Heart left ventricle (tissue), 16 donors: ENCODE data around the gene FLYWCH2. TPM values are rescaled to one million over a fixed set of nuclear protein-coding genes. Genes with fewer than 3 reads are reported as not detected.

Source experiments
- ATAC-seq, 4 donors: fragments of 200-7000 bp; cut with Tn5 transposase; one replicate each; pipeline ENCODE4 v1.9.1; 2020 to 2022; ENCODE audit warnings: moderate library complexity in 4 of 4, mild to moderate bottlenecking in 3 of 4, moderate number of reproducible peaks in 1 of 4
- DNase-seq, 5 donors: peaks; one replicate each; pipeline ENCODE4 v3.0.0-alpha.2; 2020
- H3K27ac ChIP-seq, 12 donors: fragments of 200-600 bp; sonication (generic) in 4 of 12; one replicate each; pipeline versions ENCODE4 v1.5.0 to v1.8.0; 2016 to 2022; ENCODE audit warnings: mild to moderate bottlenecking in 2 of 12
- H3K27me3 ChIP-seq, 9 donors: fragments of 200-600 bp; sonication (generic) in 2 of 9; one replicate each; pipeline versions ENCODE4 v1.5.1 to v1.8.0; 2016 to 2022; ENCODE audit warnings: mild to moderate bottlenecking in 3 of 9
- H3K36me3 ChIP-seq, 9 donors: fragments of 200-600 bp; sonication (generic) in 2 of 9; one replicate each; pipeline versions ENCODE4 v1.5.0 to v1.8.0; 2018 to 2022; ENCODE audit warnings: mild to moderate bottlenecking in 2 of 9
- H3K4me1 ChIP-seq, 12 donors: fragments of 200-600 bp; sonication (generic) in 4 of 12; one replicate each; pipeline versions ENCODE4 v1.5.0 to v1.8.0; 2016 to 2022; ENCODE audit warnings: mild to moderate bottlenecking in 3 of 12
- H3K4me3 ChIP-seq, 12 donors: fragments of 200-600 bp; sonication (generic) in 4 of 12; one replicate each; pipeline versions ENCODE4 v1.5.0 to v1.8.0; 2017 to 2022; ENCODE audit warnings: mild to moderate bottlenecking in 9 of 12, moderate library complexity in 4 of 12
- H3K9me3 ChIP-seq, 12 donors: fragments of 200-600 bp; sonication (generic) in 4 of 12; one replicate each; pipeline versions ENCODE4 v1.5.0 to v1.8.0; 2016 to 2022; ENCODE audit warnings: mild to moderate bottlenecking in 1 of 12
- CTCF ChIP-seq, 12 donors: fragments of 200-600 bp; sonication (generic) in 4 of 12; IDR thresholded peaks; one replicate each; pipeline versions ENCODE4 v1.5.0 to v1.8.0; 2018 to 2022; ENCODE audit warnings: antibody characterized with exemption in 12 of 12, mild to moderate bottlenecking in 5 of 12
- POLR2A ChIP-seq, 2 donors: fragments of 450-650 bp; IDR thresholded peaks; one replicate each; pipeline ENCODE4 v1.6.1; 2017; ENCODE audit warnings: antibody characterized with exemption in 2 of 2, mild to moderate bottlenecking in 2 of 2, moderate library complexity in 2 of 2
- WGBS, 4 donors: extraction: QIAGEN DNeasy Blood & Tissue Kit in 2 of 4; methylation state at CpG; one replicate each; pipeline versions ENCODE4 v1.1.5 to v1.1.7; 2013 to 2018; 5-methylcytosine and 5-hydroxymethylcytosine counted together
- intact Hi-C, 10 donors: fragments of 100-400 bp; cut with DNase I; formaldehyde crosslinking; loops; one replicate each; pipeline versions ENCODE4 v1.11.1 to v1.14.2; 2022
- polyA plus RNA-seq, 2 donors: library from polyadenylated mRNA; stranded (reverse); fragments of 200-250 nt; gene quantifications; one replicate each; pipeline ENCODE4 v1.2.3, GENCODE V29; 2013
- total RNA-seq, 9 donors: library from RNA; depleted of rRNA in 2 of 9; stranded (reverse); fragments of >200 nt in 2 of 9; fragmentation: NEBNext Ultra II Directional in 3 of 9; extraction: Animal tissue kit (Norgen Biotek cat#: 25700) in 3 of 9; gene quantifications; one replicate each; pipeline versions ENCODE4 v1.1.0 to v1.2.4, GENCODE V29; 2016 to 2023
- donor health status: ischemic (EF 13 %, LVEDD 7.1; RV severe dilation, severe dysfunction).
- donor health status: healthy with polysubstance abuse.
- donor health status: DM: no; HTN: yes; CAD: no.
- donor health status: DM: no; HTN: no; CAD: no.
- donor health status: ischemic (EF 25% LVEDD 6.9; RV normal size, moderate dysfunction).
- donor health status: ischemic (EF 25% LVEDD 5.7; RV mildly dilated, moderate dysfunction).
- donor health status: healthy.
- donor health status: DM: yes; HTN: yes; CAD: no.
- donor health status: ischemic (EF 35%, LVEDD 5.7; RV mildly dilated, moderate dysfunction).
- donor health status: nonischemic (EF 11% LVEDD 7.7; RV severe dilation, severe dysfunction).
- donor health status: DM: yes; HTN: yes; CAD: no.
- donor health status: PGD.
- donor health status: ischemic (EF 29% LVEDD 5.4; RV normal size, mild dysfunction).
- donor health status: nonischemic (EF 23%, LVEDD 6.1; RV moderate dilation, normal function).

Gene FLYWCH2
- total and polyA plus RNA-seq, 11 donors: 20.1 to 64.1 (median 23.7) TPM

- ATAC-seq (no peak), DNase-seq (peak in 1 of 5 donors; percentile 17)
- Histone ChIP-seq H3K27me3 (no peaks in the 10 kb centered on the region), H3K4me1 (peaks cover 0 to 31% (median 14%) of the 10 kb centered on the region in 12 donors), H3K9me3 (no peaks in the 10 kb centered on the region), H3K27ac (no peak overlapping the region), H3K4me3 (no peak overlapping the region), H3K36me3 (peaks cover 0 to 48% (median 30%) of the 10 kb centered on the region in 9 donors)
- intact Hi-C loops: loop anchor here in 4 of 10 donors (5.0 to 10.0 kb wide), 4 partner anchors 42 to 139 kb away; partner anchors contain the start of genes ELOB (in 1 of the 4), PKMYT1 (in 1 of the 4) and ZG16B (in 1 of the 4)
- TF ChIP-seq CTCF (IDR thresholded peaks at IDR 0.05) (no peak), POLR2A (IDR thresholded peaks at IDR 0.05) (no peak)
- 86 to 92% (median 89%) methylated on average over 11 to 12 of the region's 12 CpGs for WGBS, 4 donors
Measured at GRCh38 chr16:2914233-2914632, 31.2 kb downstream of the FLYWCH2 start.

GRCh38 chr16:2915196-2915929, 32.3 kb downstream of the FLYWCH2 start:
- WGBS, 4 donors: 82 to 94% (median 90%) methylated on average over 13 of the region's 13 CpGs
- peaks cover 0 to 55% (median 36%) of the 10 kb centered on the region in 9 donors for H3K36me3 ChIP-seq
- no peaks in the 10 kb centered on the region for H3K27me3 ChIP-seq
- no peaks in the 10 kb centered on the region for H3K9me3 ChIP-seq
- peaks cover 0 to 38% (median 20%) of the 10 kb centered on the region in 12 donors for H3K4me1 ChIP-seq
- H3K27ac ChIP-seq: no peak overlapping the region
- H3K4me3 ChIP-seq: no peak overlapping the region
- intact Hi-C loops: loop anchor here in 3 of 10 donors (5.0 to 10.0 kb wide), 3 partner anchors 38 to 141 kb away; partner anchors contain the start of genes ELOB (in 1 of the 3) and ZG16B (in 1 of the 3)
- no peak for ATAC-seq
- no peak for TF ChIP-seq POLR2A (IDR thresholded peaks at IDR 0.05)
- no peak for TF ChIP-seq CTCF (IDR thresholded peaks at IDR 0.05)
- DNase-seq: no peak

DNA sequence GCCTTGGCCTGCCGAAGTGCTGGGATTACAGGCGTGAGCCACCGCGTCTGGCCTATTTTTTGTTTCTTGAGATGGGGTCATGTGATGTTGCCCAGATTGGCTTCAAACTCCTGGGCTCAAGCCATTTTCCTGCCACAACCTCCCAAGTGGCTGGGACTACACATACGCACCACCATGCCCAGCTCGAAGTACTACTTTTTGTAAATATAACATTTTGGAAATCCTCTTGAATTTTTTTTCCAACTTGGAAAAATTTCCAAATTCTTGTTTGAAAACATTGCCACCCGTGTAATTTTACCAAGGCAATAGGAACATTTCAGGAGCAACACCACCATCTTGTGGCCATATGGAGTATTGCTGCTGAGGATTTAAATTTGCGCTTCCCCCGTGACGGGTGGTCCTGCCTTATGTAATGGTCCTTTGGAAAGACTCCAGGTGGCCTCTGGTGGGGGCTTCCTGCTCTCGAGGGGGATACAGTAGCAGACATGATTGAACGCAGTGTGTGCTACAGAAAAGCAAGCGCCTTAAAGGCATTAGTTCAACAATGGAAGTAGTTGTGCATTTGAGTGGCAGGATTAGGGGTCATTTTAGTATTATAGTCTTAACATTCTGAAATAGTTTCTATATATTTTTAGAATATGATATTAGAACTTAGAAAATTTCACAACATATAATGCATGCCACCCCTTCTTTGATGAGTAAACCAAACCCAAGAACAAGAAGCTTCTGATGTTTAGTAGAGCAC, 36.7 kb downstream of the FLYWCH2 start:
- intact Hi-C loops: loop anchor here in 5 of 10 donors (2.0 to 10.0 kb wide), 4 partner anchors 42 to 145 kb away; partner anchors contain the start of genes ELOB (in 1 of the 5) and ZG16B (in 1 of the 5)
- peaks cover 0 to 71% (median 57%) of the 10 kb centered on the region in 9 donors for H3K36me3 ChIP-seq
- H3K9me3 ChIP-seq: no peaks in the 10 kb centered on the region
- H3K27ac ChIP-seq: peak overlapping the region in 9 of 12 donors; percentile 10 to 60 (median 44)
- peaks cover 0 to 21% (median 7%) of the 10 kb centered on the region in 12 donors for H3K4me1 ChIP-seq
- TF ChIP-seq CTCF (IDR thresholded peaks at IDR 0.05): peak; percentile 81 to 95 (median 88)
- no peak for TF ChIP-seq POLR2A (IDR thresholded peaks at IDR 0.05)
- DNase-seq: peak in 3 of 5 donors; percentile 39 to 53 (median 43)
- WGBS, 4 donors: 8 to 14% (median 11%) methylated on average over 13 of the region's 13 CpGs
- no peaks in the 10 kb centered on the region for H3K27me3 ChIP-seq
- ATAC-seq: peak; percentile 47 to 72 (median 59)
- H3K4me3 ChIP-seq: no peak overlapping the region

- Histone ChIP-seq H3K36me3 (peaks cover 0 to 42% (median 30%) of the 10 kb centered on the region in 9 donors), H3K27me3 (no peaks in the 10 kb centered on the region), H3K4me1 (peaks cover 0 to 18% (median 12%) of the 10 kb centered on the region in 12 donors), H3K9me3 (no peaks in the 10 kb centered on the region), H3K4me3 (no peak overlapping the region), H3K27ac (no peak overlapping the region)
- intact Hi-C loops: no loop called here
- WGBS, 4 donors: 95 to 98% (median 96%) methylated on average over 14 of the region's 14 CpGs
- DNase-seq: no peak
- no peak for TF ChIP-seq POLR2A (IDR thresholded peaks at IDR 0.05)
- TF ChIP-seq CTCF (IDR thresholded peaks at IDR 0.05): no peak
- ATAC-seq: no peak
Measured at GRCh38 chr16:2923481-2923880, 40.5 kb downstream of the FLYWCH2 start.
